ENCODE measurements around the gene MYMK.

MYMK gene

DNA sequence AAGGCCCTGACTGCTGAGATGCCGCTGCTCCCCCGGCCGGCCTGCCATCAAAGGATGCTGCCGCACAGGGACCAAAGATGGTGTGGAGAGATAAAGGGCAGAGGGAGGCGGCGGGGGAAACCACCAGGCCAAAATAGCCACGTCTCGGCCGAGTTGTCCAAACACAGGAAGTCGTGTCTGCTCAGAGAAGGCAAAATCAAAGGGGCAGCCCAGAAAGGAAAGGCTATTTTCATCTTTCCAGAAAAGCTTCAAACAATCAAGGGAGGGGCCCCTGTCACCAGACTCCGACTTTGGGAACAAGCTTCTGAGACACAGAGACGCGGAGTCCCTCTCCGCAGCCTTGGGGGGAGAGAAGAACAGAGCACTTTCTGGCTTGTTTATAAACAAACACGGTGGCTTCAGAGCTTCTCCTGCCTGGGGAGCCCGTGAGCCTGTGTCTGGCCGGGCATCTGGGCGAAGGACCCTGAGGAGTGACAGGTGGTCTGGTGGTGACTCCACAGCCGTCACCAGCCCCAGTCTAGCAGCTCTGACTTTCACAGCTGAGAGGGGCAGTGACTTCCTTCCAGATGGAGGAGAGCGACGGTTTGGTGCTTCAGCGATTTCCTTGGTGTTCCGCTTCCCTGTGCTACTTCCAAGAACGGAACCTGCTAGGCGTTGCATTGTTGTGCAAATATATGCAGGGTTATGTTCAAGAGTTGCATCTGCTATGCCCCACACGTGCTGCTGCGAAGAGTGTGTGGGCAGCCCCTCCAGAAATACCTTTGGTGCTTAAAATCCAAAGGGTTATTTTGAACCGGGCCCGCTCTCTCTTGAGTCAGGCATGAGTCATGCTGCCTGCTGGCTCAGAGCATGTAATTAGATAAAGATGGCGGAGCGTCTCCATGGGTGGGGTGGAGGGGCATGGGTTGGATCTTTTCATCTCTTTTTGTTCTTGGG is 33.7 kb upstream of the MYMK start:
- DNase-seq (ENCODE audit: low read depth in 2 of 3, low spot score in 1 of 3): peak; percentile 8 to 31 (median 19)

GRCh38 chr9:133557581-133557980 is 32.8 kb upstream of the MYMK start:
- no peak for DNase-seq (ENCODE audit: low read depth in 2 of 3, low spot score in 1 of 3)

GRCh38 chr9:133556354-133556753 is 31.6 kb upstream of the MYMK start:
- no peak for DNase-seq (ENCODE audit: low read depth in 2 of 3, low spot score in 1 of 3)

DNA sequence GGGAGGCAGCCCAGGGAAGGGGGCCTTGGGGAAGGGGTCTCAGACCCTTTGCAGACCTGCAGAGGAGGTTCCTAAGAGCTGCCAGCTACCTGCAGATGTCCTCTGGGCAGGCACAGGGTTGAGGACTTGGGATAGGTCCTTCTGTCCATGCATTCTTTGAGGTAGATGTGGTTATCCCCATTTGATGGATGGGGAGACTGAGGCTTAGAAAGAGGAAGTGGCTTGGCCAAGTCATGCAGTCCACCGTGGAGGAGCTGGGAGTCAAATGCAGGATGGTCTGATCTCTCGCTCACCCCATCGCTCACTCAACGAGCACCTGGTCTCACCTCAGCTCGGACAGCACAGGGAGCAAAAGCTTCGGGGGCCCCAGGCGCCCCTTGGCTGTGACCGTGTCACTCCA is 30.0 kb upstream of the MYMK start:
- DNase-seq (ENCODE audit: low read depth in 2 of 3, low spot score in 1 of 3): no peak

DNA sequence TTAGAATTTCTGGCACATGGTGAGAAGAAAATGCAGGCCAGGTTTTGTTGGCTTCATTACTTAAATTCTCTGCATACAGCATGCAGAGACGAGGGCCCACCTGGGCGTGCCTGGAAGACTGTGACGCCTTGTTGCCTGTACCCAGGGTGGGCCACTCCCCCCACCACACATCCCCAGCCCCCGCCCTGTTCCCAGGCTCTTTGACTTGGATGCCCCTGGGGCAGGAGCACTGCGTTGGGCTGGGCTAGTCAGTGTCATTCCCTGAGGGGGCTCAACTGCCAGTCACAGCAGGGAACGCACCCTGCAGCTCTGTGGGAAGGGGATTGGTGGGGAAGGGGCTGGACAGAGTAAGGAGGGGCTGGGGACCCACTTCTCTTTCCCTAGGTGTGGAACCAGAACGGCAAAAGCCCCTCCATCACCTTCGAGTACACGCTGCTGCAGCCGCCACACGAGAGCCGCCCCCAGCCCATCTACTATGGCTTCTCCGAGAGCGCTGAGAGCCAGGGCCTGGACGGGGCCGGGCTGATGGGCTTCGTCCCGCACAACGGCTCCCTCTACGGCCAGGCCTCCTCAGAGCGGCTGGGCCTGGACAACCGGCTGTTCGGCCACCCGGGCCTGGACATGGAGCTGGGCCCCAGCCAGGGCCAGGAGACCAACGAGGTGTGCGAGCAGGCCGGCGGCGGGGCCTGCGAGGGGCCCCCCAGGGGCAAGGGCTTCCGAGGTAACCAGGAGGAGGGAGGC is 29.4 kb upstream of the MYMK start:
- no peak for DNase-seq (ENCODE audit: low read depth in 2 of 3, low spot score in 1 of 3)

- no peak for DNase-seq (ENCODE audit: low read depth in 2 of 3, low spot score in 1 of 3)
Observed at GRCh38 chr9:133553123-133553522, 28.4 kb upstream of the MYMK start.

GRCh38 chr9:133552236-133552635 is 27.5 kb upstream of the MYMK start:
- DNase-seq (ENCODE audit: low read depth in 2 of 3, low spot score in 1 of 3): no peak

DNA sequence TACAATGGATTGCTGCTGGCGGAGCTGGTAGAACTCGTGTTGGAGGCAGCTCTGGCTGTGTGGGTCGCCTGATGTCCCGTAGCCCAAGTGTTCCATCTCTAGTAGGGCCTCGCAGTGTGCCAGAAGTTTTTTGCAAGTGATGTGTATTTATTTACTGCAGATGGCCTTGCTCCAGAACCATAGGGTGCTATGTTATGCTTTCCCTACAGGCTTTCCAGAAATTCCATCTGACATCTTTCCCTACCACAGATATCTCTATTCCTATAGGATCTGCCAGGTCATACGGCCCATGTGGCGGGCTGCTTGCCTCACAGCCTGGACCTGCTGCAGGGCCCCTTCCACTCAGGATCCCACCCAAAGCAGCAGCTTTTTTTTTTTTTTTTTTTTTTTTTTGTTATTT is 26.7 kb upstream of the MYMK start:
- no peak for DNase-seq (ENCODE audit: low read depth in 2 of 3, low spot score in 1 of 3)

- no peak for DNase-seq (ENCODE audit: low read depth in 2 of 3, low spot score in 1 of 3)
Observed at GRCh38 chr9:133547116-133547515, 22.4 kb upstream of the MYMK start.

- DNase-seq (ENCODE audit: low read depth in 2 of 3, low spot score in 1 of 3): no peak
Observed at GRCh38 chr9:133546287-133546680, 21.5 kb upstream of the MYMK start.

GRCh38 chr9:133545494-133546286 is 20.9 kb upstream of the MYMK start:
- no peak for DNase-seq (ENCODE audit: low read depth in 2 of 3, low spot score in 1 of 3)

DNA sequence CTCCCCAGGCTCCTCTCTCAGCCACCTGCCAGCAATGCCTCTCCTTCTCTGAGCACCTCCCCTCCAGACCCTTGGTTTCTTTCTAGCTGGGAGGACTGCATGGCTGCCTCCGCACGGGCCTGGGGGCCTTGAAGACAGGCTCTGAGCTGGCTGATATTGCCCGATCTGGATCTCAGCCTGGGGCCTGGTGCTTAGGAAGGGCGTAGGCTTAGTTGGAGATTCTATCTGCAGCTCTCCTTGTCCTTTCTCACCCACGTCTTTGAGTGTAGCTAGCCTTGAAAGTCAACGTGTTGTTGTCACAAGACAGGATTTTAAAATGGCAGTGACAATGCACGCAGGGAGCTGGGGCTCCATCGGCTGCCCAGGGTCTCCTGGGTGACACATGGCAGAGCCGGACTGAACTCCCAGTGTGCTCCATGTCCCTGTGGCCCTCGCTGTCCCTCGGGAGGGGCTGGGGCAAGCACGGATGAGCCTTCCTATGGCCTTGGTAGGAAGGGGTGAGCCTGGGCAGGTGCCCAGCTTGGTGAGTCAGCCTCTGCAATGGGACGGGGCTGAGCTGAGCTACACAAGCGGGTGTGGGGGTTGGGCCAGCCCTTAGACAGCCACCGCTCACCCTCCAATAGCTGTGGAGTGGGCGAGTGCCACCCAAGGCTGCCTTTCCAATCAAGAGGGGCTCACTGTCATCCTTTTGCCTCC is 19.2 kb upstream of the MYMK start:
- DNase-seq (ENCODE audit: low read depth in 2 of 3, low spot score in 1 of 3): no peak

GRCh38 chr9:133542002-133542401 is 17.2 kb upstream of the MYMK start:
- DNase-seq (ENCODE audit: low read depth in 2 of 3, low spot score in 1 of 3): no peak

- DNase-seq (ENCODE audit: low read depth in 2 of 3, low spot score in 1 of 3): no peak
Observed at GRCh38 chr9:133540698-133541025, 15.9 kb upstream of the MYMK start.

GRCh38 chr9:133539991-133540697 is 15.4 kb upstream of the MYMK start:
- no peak for DNase-seq (ENCODE audit: low read depth in 2 of 3, low spot score in 1 of 3)

DNA sequence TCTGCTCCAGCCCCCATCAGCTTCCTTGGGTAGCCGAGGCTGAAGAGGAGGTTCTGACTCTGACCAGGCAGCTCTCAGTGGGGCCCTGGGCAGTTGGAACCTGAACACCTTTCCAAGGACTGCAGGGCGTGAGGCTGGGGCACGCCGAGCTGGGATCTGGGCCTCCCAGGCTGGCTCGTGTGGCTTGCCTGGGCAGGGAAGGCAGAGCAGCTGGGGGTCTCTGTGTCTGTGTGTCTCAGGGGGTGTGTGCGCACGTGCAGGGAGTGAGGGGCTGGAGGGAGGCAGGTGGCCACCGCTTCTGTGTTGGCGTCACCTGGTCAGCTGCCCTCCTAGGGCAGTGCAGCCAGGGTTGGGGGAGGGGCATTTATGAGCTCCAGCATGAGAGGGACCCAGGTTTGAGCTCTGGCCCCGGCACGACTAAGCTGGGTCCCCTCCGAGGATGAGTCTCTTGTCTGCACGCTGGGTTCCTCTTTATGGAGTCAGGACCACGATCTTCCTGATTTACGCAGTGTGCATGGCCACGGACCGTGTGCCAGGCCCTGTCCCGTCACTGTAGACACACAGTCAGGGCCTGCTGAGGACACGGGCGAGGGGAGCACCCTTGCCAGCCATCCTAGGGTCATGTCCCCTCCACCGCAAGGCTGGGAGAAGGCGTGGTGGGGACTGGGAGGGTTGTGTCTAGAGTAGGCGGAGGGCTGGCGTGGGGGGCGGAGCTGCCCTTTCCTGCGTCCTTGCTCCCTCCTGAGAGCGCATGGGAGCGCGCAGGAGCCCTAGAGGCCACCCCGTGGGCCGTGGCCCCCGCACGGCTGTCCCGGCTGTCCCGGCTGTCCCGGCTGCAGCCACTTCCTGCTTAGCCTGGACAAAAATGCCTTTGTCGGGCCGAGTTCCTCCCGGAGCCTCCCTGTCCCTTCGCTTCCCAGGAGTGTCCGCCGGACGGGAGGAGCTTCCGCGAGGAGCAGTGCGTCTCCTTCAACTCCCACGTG is 14.4 kb upstream of the MYMK start:
- DNase-seq (ENCODE audit: low read depth in 2 of 3, low spot score in 1 of 3): no peak

DNA sequence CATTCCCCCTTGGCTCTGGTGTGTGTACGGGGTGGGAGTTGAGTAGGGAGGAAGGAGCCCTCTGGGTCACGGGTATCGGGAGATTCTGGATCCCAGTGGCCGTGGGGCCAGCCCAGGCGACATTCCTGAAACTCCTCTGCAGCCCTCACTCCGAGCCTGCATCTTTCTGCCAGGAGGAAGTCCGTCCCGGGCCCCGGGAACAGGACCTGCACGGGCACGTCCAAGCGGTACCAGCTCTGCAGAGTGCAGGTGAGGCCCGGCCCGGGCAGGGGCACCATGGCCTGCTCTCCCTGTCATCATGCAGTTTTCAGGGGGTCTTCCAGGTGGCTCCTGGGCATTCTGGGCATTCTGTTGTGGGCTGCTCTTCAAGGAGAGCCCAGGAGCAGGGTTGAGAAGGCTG is 13.4 kb upstream of the MYMK start:
- DNase-seq (ENCODE audit: low read depth in 2 of 3, low spot score in 1 of 3): no peak

DNA sequence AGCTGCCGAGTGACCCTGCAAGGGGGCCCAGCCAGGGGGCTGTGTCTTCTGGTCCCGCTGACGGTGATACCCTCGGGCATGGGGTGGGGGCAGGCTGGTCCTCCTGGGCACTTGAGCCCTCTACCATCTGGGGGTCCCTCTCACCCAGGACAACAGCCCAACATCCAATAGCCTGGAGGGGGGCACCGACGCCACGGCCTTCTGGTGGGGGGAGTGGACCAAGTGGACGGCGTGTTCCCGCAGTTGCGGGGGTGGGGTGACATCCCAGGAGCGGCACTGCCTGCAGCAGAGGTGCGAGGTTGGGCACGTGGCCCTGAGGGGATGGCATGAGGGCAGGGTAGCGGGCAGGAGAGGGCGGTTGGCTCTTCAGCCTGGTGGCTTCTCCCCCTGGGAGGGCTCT is 12.5 kb upstream of the MYMK start:
- DNase-seq (ENCODE audit: low read depth in 2 of 3, low spot score in 1 of 3): no peak

DNA sequence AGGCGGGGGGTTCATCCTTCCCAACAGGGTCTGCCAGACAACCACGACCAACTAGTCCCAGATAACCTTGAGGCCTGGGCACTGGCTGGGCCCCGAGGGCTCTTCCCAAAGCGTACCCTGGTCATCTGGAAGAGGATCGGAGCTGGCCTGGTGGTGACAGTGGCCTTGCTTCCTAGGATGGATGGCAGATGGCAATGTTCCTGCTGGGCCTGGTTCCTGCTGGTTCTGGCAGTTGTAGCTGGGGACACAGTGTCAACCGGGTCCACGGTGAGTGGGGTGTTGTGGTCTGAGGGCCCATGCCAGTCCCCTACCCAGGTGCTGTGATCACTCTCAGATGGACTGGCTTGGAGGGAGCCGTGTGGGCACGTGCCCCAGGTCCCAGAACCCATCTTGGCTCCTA is 11.8 kb upstream of the MYMK start:
- no peak for DNase-seq (ENCODE audit: low read depth in 2 of 3, low spot score in 1 of 3)

Measured in stimulated activated CD4-positive, alpha-beta T cell treated with anti-CD3 and anti-CD28 coated beads, Interleukin-12 subunit alpha, Interleukin-12 subunit beta, amount 100 ng/mL, for 48 hours (primary cell).